Loucy (cell line): ENCODE measurements around the gene LRCH2.

Experiments
- H2AFZ ChIP-seq: fragments of 200-600 bp; sonication (generic); 2 replicates; pipeline ENCODE4 v1.6.0; 2016; ENCODE audit warnings: antibody characterized with exemption, mild to moderate bottlenecking, low read length, moderate library complexity
- H3F3A ChIP-seq: fragments of 200-600 bp; 2 replicates; pipeline ENCODE4 v1.6.0; 2016; ENCODE audit warnings: antibody characterized with exemption, low read depth, mild to moderate bottlenecking
- H3K27me3 ChIP-seq: fragments of 200-600 bp; sonication (generic); 2 replicates; pipeline ENCODE4 v1.6.1; 2014; ENCODE audit warnings: low read length, mild to moderate bottlenecking; ENCODE audit not compliant: insufficient read depth, poor library complexity, severe bottlenecking
- H3K36me3 ChIP-seq: fragments of 200-600 bp; sonication (generic); 2 replicates; pipeline ENCODE4 v1.6.1; 2016; ENCODE audit warnings: low read length; ENCODE audit not compliant: insufficient read depth
- H3K4me1 ChIP-seq: fragments of 200-600 bp; sonication (generic); 2 replicates; pipeline ENCODE4 v1.5.1; 2014; ENCODE audit warnings: low read length, mild to moderate bottlenecking; ENCODE audit not compliant: insufficient read depth, poor library complexity, severe bottlenecking
- H3K4me2 ChIP-seq: fragments of 200-600 bp; sonication (generic); 2 replicates; pipeline ENCODE4 v1.6.0; 2014; ENCODE audit warnings: antibody characterized with exemption, low read length, low read depth, mild to moderate bottlenecking; ENCODE audit not compliant: poor library complexity, severe bottlenecking
- H3K4me3 ChIP-seq: fragments of 200-600 bp; sonication (generic); 2 replicates; pipeline ENCODE4 v1.5.1; 2014; ENCODE audit warnings: low read length, mild to moderate bottlenecking, mixed read lengths; ENCODE audit not compliant: poor library complexity, severe bottlenecking
- H3K79me2 ChIP-seq: fragments of 200-600 bp; sonication (generic); 2 replicates; pipeline ENCODE4 v1.6.1; 2014; ENCODE audit warnings: low read length; ENCODE audit not compliant: insufficient read depth
- H3K9ac ChIP-seq: fragments of 200-600 bp; sonication (generic); 2 replicates; pipeline ENCODE4 v1.6.0; 2014; ENCODE audit warnings: mild to moderate bottlenecking, low read depth, low read length, moderate library complexity; ENCODE audit not compliant: poor library complexity, severe bottlenecking
- H3K9me2 ChIP-seq: fragments of 200-600 bp; sonication (generic); replicated peaks from 2 replicates; pipeline ENCODE4 v1.6.1; 2016; ENCODE audit warnings: low read depth, low read length, mixed read lengths
- H3K9me3 ChIP-seq: fragments of 200-600 bp; sonication (generic); 2 replicates; pipeline ENCODE4 v1.6.1; 2014; ENCODE audit warnings: mild to moderate bottlenecking, antibody characterized with exemption, low read length, low read depth; ENCODE audit not compliant: insufficient read depth
- H4K20me1 ChIP-seq: fragments of 200-600 bp; sonication (generic); 2 replicates; pipeline ENCODE4 v1.6.0; 2014; ENCODE audit warnings: antibody characterized with exemption, low read length, mild to moderate bottlenecking; ENCODE audit not compliant: insufficient read depth, poor library complexity, severe bottlenecking
- EZH2phosphoT487 ChIP-seq: fragments of 200-600 bp; IDR thresholded peaks from 2 replicates; pipeline ENCODE4 v1.6.1; 2018; ENCODE audit warnings: antibody characterized with exemption, mild to moderate bottlenecking, moderate library complexity, borderline replicate concordance
- TF ChIP-seq, protein P1 (sequence below): fragments of 200-600 bp; sonication (generic); conservative IDR thresholded peaks from 2 replicates; pipeline ENCODE4 v1.5.1; 2014; ENCODE audit warnings: mild to moderate bottlenecking, antibody characterized with exemption, low read length

Gene LRCH2

DNA sequence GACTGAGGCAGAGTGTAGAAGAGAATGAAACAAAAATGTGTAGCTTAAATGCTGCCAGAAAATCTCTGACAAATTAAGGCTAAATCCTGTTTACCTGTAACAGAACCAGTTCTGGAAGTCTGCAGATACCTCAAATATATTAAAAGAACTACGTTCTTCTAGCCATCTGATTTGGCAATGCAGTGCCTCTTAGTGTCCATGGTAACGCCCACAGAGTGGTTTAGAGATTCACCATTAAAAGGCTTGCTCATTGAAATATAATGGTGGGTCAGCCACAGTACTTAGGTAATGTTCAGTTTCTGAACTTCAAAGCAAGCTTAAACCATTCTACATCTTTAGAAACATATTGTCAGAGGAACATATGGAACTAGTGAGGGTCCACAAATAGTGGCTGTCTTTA is 32.4 kb upstream of the LRCH2 start:
- Histone ChIP-seq H2AFZ (no peak overlapping the region), H3K4me3 (no peak overlapping the region), H3K4me2 (no peak overlapping the region), H3K9me3 (no peaks in the 10 kb centered on the region), H3K79me2 (no peaks in the 10 kb centered on the region), H4K20me1 (no peaks in the 10 kb centered on the region), H3K36me3 (no peaks in the 10 kb centered on the region), H3K4me1 (no peaks in the 10 kb centered on the region), H3K27me3 (no peaks in the 10 kb centered on the region), H3F3A (no peaks in the 10 kb centered on the region), H3K9me2 (no peaks in the 10 kb centered on the region), H3K9ac (no peak overlapping the region)
- no peak for TF ChIP-seq EZH2phosphoT487
- TF ChIP-seq, protein P1, sequence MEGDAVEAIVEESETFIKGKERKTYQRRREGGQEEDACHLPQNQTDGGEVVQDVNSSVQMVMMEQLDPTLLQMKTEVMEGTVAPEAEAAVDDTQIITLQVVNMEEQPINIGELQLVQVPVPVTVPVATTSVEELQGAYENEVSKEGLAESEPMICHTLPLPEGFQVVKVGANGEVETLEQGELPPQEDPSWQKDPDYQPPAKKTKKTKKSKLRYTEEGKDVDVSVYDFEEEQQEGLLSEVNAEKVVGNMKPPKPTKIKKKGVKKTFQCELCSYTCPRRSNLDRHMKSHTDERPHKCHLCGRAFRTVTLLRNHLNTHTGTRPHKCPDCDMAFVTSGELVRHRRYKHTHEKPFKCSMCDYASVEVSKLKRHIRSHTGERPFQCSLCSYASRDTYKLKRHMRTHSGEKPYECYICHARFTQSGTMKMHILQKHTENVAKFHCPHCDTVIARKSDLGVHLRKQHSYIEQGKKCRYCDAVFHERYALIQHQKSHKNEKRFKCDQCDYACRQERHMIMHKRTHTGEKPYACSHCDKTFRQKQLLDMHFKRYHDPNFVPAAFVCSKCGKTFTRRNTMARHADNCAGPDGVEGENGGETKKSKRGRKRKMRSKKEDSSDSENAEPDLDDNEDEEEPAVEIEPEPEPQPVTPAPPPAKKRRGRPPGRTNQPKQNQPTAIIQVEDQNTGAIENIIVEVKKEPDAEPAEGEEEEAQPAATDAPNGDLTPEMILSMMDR, result no peak

- Histone ChIP-seq H3K79me2 (no peaks in the 10 kb centered on the region), H3K4me1 (no peaks in the 10 kb centered on the region), H3K9me3 (no peaks in the 10 kb centered on the region), H3K4me3 (no peak overlapping the region), H3K36me3 (no peaks in the 10 kb centered on the region), H3K9me2 (no peaks in the 10 kb centered on the region), H4K20me1 (no peaks in the 10 kb centered on the region), H3K9ac (no peak overlapping the region), H3F3A (no peaks in the 10 kb centered on the region), H3K27me3 (no peaks in the 10 kb centered on the region), H2AFZ (no peak overlapping the region), H3K4me2 (no peak overlapping the region)
- no peak for TF ChIP-seq EZH2phosphoT487
Measured at GRCh38 chrX:115264009-115264408, 30.1 kb upstream of the LRCH2 start.

- no peaks in the 10 kb centered on the region for H3K27me3 ChIP-seq
- no peaks in the 10 kb centered on the region for H3K9me2 ChIP-seq
- TF ChIP-seq, protein P1, result no peak
- no peak for TF ChIP-seq EZH2phosphoT487
Measured at GRCh38 chrX:115261148-115261547, 27.3 kb upstream of the LRCH2 start.

DNA sequence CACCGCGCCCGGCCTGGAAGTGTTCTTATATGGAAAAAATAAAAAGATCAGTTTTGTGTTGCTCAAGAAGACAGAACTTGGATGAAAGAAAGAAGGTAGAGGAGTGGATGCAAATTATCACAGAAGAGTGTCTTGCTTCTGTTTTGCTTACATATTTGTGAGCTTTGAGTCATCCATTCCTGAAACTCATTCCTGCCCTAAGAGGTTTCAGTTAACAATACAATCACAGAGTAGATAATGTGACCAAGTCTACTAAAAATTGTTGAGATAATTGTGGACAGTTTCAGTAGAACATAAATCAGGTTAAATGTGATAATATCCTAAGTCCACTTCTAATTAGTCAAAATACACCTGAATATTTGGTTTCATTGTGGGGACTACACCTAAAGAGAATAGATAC is 26.4 kb upstream of the LRCH2 start:
- H3K4me2 ChIP-seq, result no peak overlapping the region
- no peaks in the 10 kb centered on the region for H3K4me1 ChIP-seq
- H3K79me2 ChIP-seq, result no peaks in the 10 kb centered on the region
- H3K4me3 ChIP-seq, result no peak overlapping the region
- no peak overlapping the region for H3K9ac ChIP-seq
- no peaks in the 10 kb centered on the region for H3K9me3 ChIP-seq
- H3K9me2 ChIP-seq, result no peaks in the 10 kb centered on the region
- no peaks in the 10 kb centered on the region for H3K27me3 ChIP-seq
- no peaks in the 10 kb centered on the region for H3K36me3 ChIP-seq
- no peak overlapping the region for H2AFZ ChIP-seq
- TF ChIP-seq, protein P1, result no peak
- TF ChIP-seq EZH2phosphoT487, result no peak
- H4K20me1 ChIP-seq, result no peaks in the 10 kb centered on the region
- no peaks in the 10 kb centered on the region for H3F3A ChIP-seq

More at GRCh38 chrX:115261148-115261547, 27.3 kb upstream of the LRCH2 start:
- no peaks in the 10 kb centered on the region for H3K4me1 ChIP-seq
- no peak overlapping the region for H3K4me3 ChIP-seq
- H2AFZ ChIP-seq, result no peak overlapping the region
- H3K9me3 ChIP-seq, result no peaks in the 10 kb centered on the region
- H4K20me1 ChIP-seq, result no peaks in the 10 kb centered on the region
- no peaks in the 10 kb centered on the region for H3K79me2 ChIP-seq
- no peak overlapping the region for H3K4me2 ChIP-seq
- no peak overlapping the region for H3K9ac ChIP-seq
- H3F3A ChIP-seq, result no peaks in the 10 kb centered on the region
- no peaks in the 10 kb centered on the region for H3K36me3 ChIP-seq
